Left hindlimb (tissue), 1 donor: ENCODE results near the gene BRI3.
A peak's percentile ranks its signal among the peaks of the same experiment; 100 is the strongest.

Experiments used
- DNase-seq: peaks from one replicate; pipeline ENCODE4 v3.0.0-alpha.2; 2018

The BRI3 gene

GRCh38 chr7:98280791-98281756, at the start of gene BRI3:
Gene BRI3 (plus strand): TSS chr7:98281686. CDS start chr7:98281796, 110 bp downstream.
- peak; percentile 96 for DNase-seq

- peak; percentile 26 for DNase-seq
Measured at GRCh38 chr7:98232263-98232585, 49.3 kb upstream of the BRI3 start.

GRCh38 chr7:98232799-98233198, 48.7 kb upstream of the BRI3 start:
- DNase-seq = no peak

- DNase-seq = peak; percentile 17
Measured at GRCh38 chr7:98233219-98234070, 48.0 kb upstream of the BRI3 start.

- DNase-seq = peak; percentile 8
Measured at GRCh38 chr7:98234429-98235147, 46.9 kb upstream of the BRI3 start.

- peak; percentile 13 for DNase-seq
Measured at GRCh38 chr7:98235901-98236300, 45.6 kb upstream of the BRI3 start.

- DNase-seq = peak; percentile 6
Measured at GRCh38 chr7:98236355-98237185, 44.9 kb upstream of the BRI3 start.

- DNase-seq = peak; percentile 11
Measured at GRCh38 chr7:98238076-98238475, 43.4 kb upstream of the BRI3 start.

- no peak for DNase-seq
Measured at GRCh38 chr7:98238976-98239375, 42.5 kb upstream of the BRI3 start.

- peak; percentile 25 for DNase-seq
Measured at GRCh38 chr7:98240961-98241673, 40.4 kb upstream of the BRI3 start.

GRCh38 chr7:98241674-98242241, 39.7 kb upstream of the BRI3 start:
- no peak for DNase-seq

GRCh38 chr7:98242342-98242741, 39.1 kb upstream of the BRI3 start:
- DNase-seq = peak; percentile 14

- no peak for DNase-seq
Measured at GRCh38 chr7:98242934-98243333, 38.6 kb upstream of the BRI3 start.

GRCh38 chr7:98244871-98245270, 36.6 kb upstream of the BRI3 start:
- DNase-seq = peak; percentile 19

GRCh38 chr7:98248156-98248555, 33.3 kb upstream of the BRI3 start:
- no peak for DNase-seq

- DNase-seq = no peak
Measured at GRCh38 chr7:98249106-98249505, 32.4 kb upstream of the BRI3 start.

- peak; percentile 34 for DNase-seq
Measured at GRCh38 chr7:98250789-98251188, 30.7 kb upstream of the BRI3 start.

- no peak for DNase-seq
Measured at GRCh38 chr7:98251231-98251600, 30.3 kb upstream of the BRI3 start.

GRCh38 chr7:98251601-98252424, 29.7 kb upstream of the BRI3 start, which contains the start of gene TECPR1:
Gene TECPR1 (minus strand): TSS chr7:98252232. CDS start chr7:98246146, 6,086 bp downstream.
- peak; percentile 94 for DNase-seq
